ENCODE data around the gene TOR2A. TPM values are rescaled to one million over a fixed set of nuclear protein-coding genes. Genes with fewer than 3 reads are reported as not detected.

Gene TOR2A
- total RNA-seq, 1 experiment from 2014 or later, result 14.4 TPM

GRCh38 chr9:127715470-127716337 is 19.4 kb downstream of the TOR2A start, which contains the start of the genes PTRH1 and TTC16:
Gene PTRH1 (minus strand): TSS chr9:127715663. CDS start chr9:127715639, 24 bp downstream.
Gene TTC16 (plus strand): TSS chr9:127716079. CDS start chr9:127716146, 67 bp downstream.
- H3K27me3 Mint-ChIP-seq (ENCODE audit: low read depth), result no peaks in the 10 kb centered on the region
- peaks cover 22% of the 10 kb centered on the region for H3K4me1 Mint-ChIP-seq
- no peaks in the 10 kb centered on the region for H3K9me3 Mint-ChIP-seq
- DNase-seq (ENCODE audit: low spot score) (peak; percentile 99), ATAC-seq (peak; percentile 89)
- POLR2A ChIA-PET, result interaction anchor here (0.6 to 1.4 kb wide), 3 partner anchors 14 to 376 kb away, joined by 4 to 5 read pairs (median 4); no protein-coding TSS in a partner anchor
- CTCF ChIA-PET, result interaction anchor here (1.0 to 7.3 kb wide), 13 partner anchors 9 to 215 kb away, joined by 3 to 73 read pairs (median 4); partner anchors contain the start of genes CFAP157, PIP5KL1 and TOR2A
- no peaks in the 10 kb centered on the region for H3K36me3 Mint-ChIP-seq
- H3K4me3 Mint-ChIP-seq, result peak within 1 kb of the TSS; percentile 97
- H3K27ac Mint-ChIP-seq, result peak within 1 kb of the TSS; percentile 91; the same call in 1 of the 2 replicates
- TF ChIP-seq ZNF512 (CRISPR knock-in tag; IDR thresholded peaks at IDR 0.05; ENCODE audit: borderline replicate concordance) (no peak), MAX (CRISPR knock-in tag; IDR thresholded peaks at IDR 0.05) (peak; percentile 78), ERG (CRISPR knock-in tag; IDR thresholded peaks at IDR 0.05) (no peak), NFYB (CRISPR knock-in tag; conservative IDR thresholded peaks at IDR 0.05; ENCODE audit: low read depth) (peak; percentile 96), CREM (CRISPR knock-in tag; IDR thresholded peaks at IDR 0.05) (peak; percentile 94), USF2 (CRISPR knock-in tag; IDR thresholded peaks at IDR 0.05) (no peak), SMAD3 (CRISPR knock-in tag; IDR thresholded peaks at IDR 0.05; ENCODE audit: borderline replicate concordance) (0 out of 2 replicates have a peak, but pooled peaks have one; percentile 15), FOXP1 (CRISPR knock-in tag; IDR thresholded peaks at IDR 0.05; ENCODE audit: borderline replicate concordance) (no peak), GRHL2 (CRISPR knock-in tag; IDR thresholded peaks at IDR 0.05; ENCODE audit: insufficient replicate concordance, severe bottlenecking) (no peak), EMX1 (CRISPR knock-in tag; IDR thresholded peaks at IDR 0.05) (no peak), ZBTB43 (CRISPR knock-in tag; IDR thresholded peaks at IDR 0.05) (no peak), SP1 (CRISPR knock-in tag; conservative IDR thresholded peaks at IDR 0.05) (peak; percentile 100), FOXK1 (CRISPR knock-in tag; IDR thresholded peaks at IDR 0.05) (peak; percentile 83), ZNF138 (CRISPR knock-in tag; conservative IDR thresholded peaks at IDR 0.05) (no peak), IRF2 (CRISPR knock-in tag; IDR thresholded peaks at IDR 0.05; ENCODE audit: borderline replicate concordance, low read depth) (no peak), ETV6 (CRISPR knock-in tag; IDR thresholded peaks at IDR 0.05) (0 out of 2 replicates have a peak, but pooled peaks have one; percentile 70), KAT7 (CRISPR knock-in tag; IDR thresholded peaks at IDR 0.05; ENCODE audit: borderline replicate concordance) (no peak), ARID4B (CRISPR knock-in tag; IDR thresholded peaks at IDR 0.05; ENCODE audit: borderline replicate concordance) (peak; percentile 79; the same call in 1 of the 2 replicates), ZNF232 (CRISPR knock-in tag; IDR thresholded peaks at IDR 0.05) (0 out of 2 replicates have a peak, but pooled peaks have one; percentile 20), OVOL2 (CRISPR knock-in tag; IDR thresholded peaks at IDR 0.05; ENCODE audit: borderline replicate concordance) (no peak), ZNF532 (CRISPR knock-in tag; IDR thresholded peaks at IDR 0.05; ENCODE audit: borderline replicate concordance) (no peak), ZNF423 (CRISPR knock-in tag; IDR thresholded peaks at IDR 0.05) (no peak)
